Lower leg skin (tissue), 3 donors: ENCODE results near the gene AMBRA1.

ENCODE experiments used
- POLR2A ChIP-seq, 2 donors: fragments of 450-650 bp; IDR thresholded peaks; one replicate each; pipeline ENCODE4 v1.6.1; 2016 to 2017; ENCODE audit warnings: antibody characterized with exemption in 2 of 2, mild to moderate bottlenecking in 1 of 2, moderate library complexity in 1 of 2
- TF ChIP-seq, protein P1 (sequence below), 3 donors: fragments of 450-650 bp; IDR thresholded peaks; one replicate each; pipeline ENCODE4 v1.5.1; 2016; ENCODE audit warnings: antibody characterized with exemption in 3 of 3, mild to moderate bottlenecking in 3 of 3, moderate library complexity in 2 of 3

DNA sequence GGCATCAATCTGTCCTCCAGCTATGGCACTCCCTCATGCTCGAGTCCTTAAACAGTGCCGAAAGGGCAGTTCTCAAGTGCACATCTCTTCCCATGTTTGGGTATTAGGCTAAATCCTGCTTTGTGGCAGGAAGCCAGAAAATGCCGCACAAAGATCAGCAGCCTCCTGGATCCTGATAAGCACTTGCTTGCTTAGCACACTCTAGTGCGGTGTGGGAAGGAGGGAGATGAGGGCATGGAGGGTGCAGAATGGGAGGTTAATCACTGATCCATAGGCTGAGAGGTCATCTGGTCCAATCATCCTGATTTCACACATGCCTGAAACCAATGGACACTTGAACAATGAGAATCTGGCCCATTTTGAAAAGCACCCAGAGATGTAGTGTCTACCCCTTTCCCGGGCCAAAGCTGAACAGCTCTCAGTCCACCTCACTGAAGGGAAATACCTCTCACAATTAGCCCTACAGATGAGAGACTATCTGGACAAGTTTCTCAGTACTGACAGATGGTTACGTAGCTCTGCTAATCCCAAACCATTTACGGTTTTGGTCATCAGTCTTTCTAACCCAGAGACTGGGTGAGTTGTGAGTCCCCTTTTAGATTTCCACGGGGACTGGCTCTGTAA is 172.5 kb downstream of the AMBRA1 start:
- no peak for TF ChIP-seq POLR2A (IDR thresholded peaks at IDR 0.05)
- TF ChIP-seq, protein P1, sequence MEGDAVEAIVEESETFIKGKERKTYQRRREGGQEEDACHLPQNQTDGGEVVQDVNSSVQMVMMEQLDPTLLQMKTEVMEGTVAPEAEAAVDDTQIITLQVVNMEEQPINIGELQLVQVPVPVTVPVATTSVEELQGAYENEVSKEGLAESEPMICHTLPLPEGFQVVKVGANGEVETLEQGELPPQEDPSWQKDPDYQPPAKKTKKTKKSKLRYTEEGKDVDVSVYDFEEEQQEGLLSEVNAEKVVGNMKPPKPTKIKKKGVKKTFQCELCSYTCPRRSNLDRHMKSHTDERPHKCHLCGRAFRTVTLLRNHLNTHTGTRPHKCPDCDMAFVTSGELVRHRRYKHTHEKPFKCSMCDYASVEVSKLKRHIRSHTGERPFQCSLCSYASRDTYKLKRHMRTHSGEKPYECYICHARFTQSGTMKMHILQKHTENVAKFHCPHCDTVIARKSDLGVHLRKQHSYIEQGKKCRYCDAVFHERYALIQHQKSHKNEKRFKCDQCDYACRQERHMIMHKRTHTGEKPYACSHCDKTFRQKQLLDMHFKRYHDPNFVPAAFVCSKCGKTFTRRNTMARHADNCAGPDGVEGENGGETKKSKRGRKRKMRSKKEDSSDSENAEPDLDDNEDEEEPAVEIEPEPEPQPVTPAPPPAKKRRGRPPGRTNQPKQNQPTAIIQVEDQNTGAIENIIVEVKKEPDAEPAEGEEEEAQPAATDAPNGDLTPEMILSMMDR (IDR thresholded peaks at IDR 0.05) = no peak
